NT2/D1 (cell line): ENCODE results near the gene SLC25A22.

Experiments
- SUZ12 ChIP-seq: IDR thresholded peaks from 2 replicates; pipeline ENCODE4 v1.6.1; 2011; ENCODE audit not compliant: insufficient read length, insufficient read depth; ENCODE audit errors: extremely low read depth
- ZNF274 ChIP-seq: IDR thresholded peaks from 2 replicates; pipeline ENCODE4 v1.6.1; 2011; ENCODE audit warnings: mild to moderate bottlenecking, low read depth, low read length

- TF ChIP-seq ZNF274, result no peak
- TF ChIP-seq SUZ12, result no peak
Measured at GRCh38 chr11:809287-810039, 11.4 kb upstream of the SLC25A22 start, which contains the start of gene RPLP2.
